ENCODE results near the gene TSHR.
"Not testable (repeated sequence)": the region's sequence is repeated elsewhere in the genome, so short reads cannot be mapped to it uniquely, and the experiment has no call there.

The TSHR gene

GRCh38 chr14:81068176-81068782, 112.9 kb downstream of the TSHR start:
- DNase-seq (ENCODE audit: low read depth, low spot score) = no peak

- no peak for DNase-seq (ENCODE audit: low read depth, low spot score)
Observed at GRCh38 chr14:81070511-81070910, 115.1 kb downstream of the TSHR start.

GRCh38 chr14:81085596-81085995, 130.2 kb downstream of the TSHR start:
- no peak for DNase-seq (ENCODE audit: low read depth, low spot score)

- no peak for DNase-seq (ENCODE audit: low read depth, low spot score)
Observed at GRCh38 chr14:81087230-81087629, 131.8 kb downstream of the TSHR start.

GRCh38 chr14:81091139-81091538, 135.7 kb downstream of the TSHR start:
- no peak for DNase-seq (ENCODE audit: low read depth, low spot score)

GRCh38 chr14:81091660-81092059, 136.2 kb downstream of the TSHR start:
- no peak for DNase-seq (ENCODE audit: low read depth, low spot score)

- no peak for DNase-seq (ENCODE audit: low read depth, low spot score)
Observed at GRCh38 chr14:81093651-81094050, 138.2 kb downstream of the TSHR start.

- DNase-seq (ENCODE audit: low read depth, low spot score) = no peak
Observed at GRCh38 chr14:81095539-81095938, 140.1 kb downstream of the TSHR start.

- no peak for DNase-seq (ENCODE audit: low read depth, low spot score)
Observed at GRCh38 chr14:81096656-81097055, 141.2 kb downstream of the TSHR start.

- DNase-seq (ENCODE audit: low read depth, low spot score) = no peak
Observed at GRCh38 chr14:81102217-81102616, 146.8 kb downstream of the TSHR start.

- DNase-seq (ENCODE audit: low read depth, low spot score) = no peak
Observed at GRCh38 chr14:81103443-81103842, 148.0 kb downstream of the TSHR start.

- DNase-seq (ENCODE audit: low read depth, low spot score) = no peak
Observed at GRCh38 chr14:81105378-81105777, 150.0 kb downstream of the TSHR start.

- no peak for DNase-seq (ENCODE audit: low read depth, low spot score)
Observed at GRCh38 chr14:81105961-81106360, 150.5 kb downstream of the TSHR start.

GRCh38 chr14:81110186-81110585, 154.8 kb downstream of the TSHR start:
- DNase-seq (ENCODE audit: low read depth, low spot score) = no peak

- DNase-seq (ENCODE audit: low read depth, low spot score) = no peak
Observed at GRCh38 chr14:81113176-81113575, 157.8 kb downstream of the TSHR start.

- not testable (repeated sequence) for DNase-seq (ENCODE audit: low read depth, low spot score)
Observed at GRCh38 chr14:81113945-81114820, 158.8 kb downstream of the TSHR start.

GRCh38 chr14:81120501-81120900, 165.1 kb downstream of the TSHR start:
- DNase-seq (ENCODE audit: low read depth, low spot score) = no peak

GRCh38 chr14:81122326-81122725, 166.9 kb downstream of the TSHR start:
- DNase-seq (ENCODE audit: low read depth, low spot score) = no peak

GRCh38 chr14:81123811-81124210, 168.4 kb downstream of the TSHR start:
- DNase-seq (ENCODE audit: low read depth, low spot score) = no peak

GRCh38 chr14:81125536-81125935, 170.1 kb downstream of the TSHR start:
- DNase-seq (ENCODE audit: low read depth, low spot score) = no peak

- DNase-seq (ENCODE audit: low read depth, low spot score) = no peak
Observed at GRCh38 chr14:81127785-81128184, 172.4 kb downstream of the TSHR start.

- no peak for DNase-seq (ENCODE audit: low read depth, low spot score)
Observed at GRCh38 chr14:81129242-81129641, 173.8 kb downstream of the TSHR start.

GRCh38 chr14:81132468-81132867, 177.0 kb downstream of the TSHR start:
- no peak for DNase-seq (ENCODE audit: low read depth, low spot score)
